ENCODE measurements around the gene LCE1E. TPM values are rescaled to one million over a fixed set of nuclear protein-coding genes. Genes with fewer than 3 reads are reported as not detected.

LCE1E gene
- total and polyA plus RNA-seq, 7 donors, result not detected

DNA sequence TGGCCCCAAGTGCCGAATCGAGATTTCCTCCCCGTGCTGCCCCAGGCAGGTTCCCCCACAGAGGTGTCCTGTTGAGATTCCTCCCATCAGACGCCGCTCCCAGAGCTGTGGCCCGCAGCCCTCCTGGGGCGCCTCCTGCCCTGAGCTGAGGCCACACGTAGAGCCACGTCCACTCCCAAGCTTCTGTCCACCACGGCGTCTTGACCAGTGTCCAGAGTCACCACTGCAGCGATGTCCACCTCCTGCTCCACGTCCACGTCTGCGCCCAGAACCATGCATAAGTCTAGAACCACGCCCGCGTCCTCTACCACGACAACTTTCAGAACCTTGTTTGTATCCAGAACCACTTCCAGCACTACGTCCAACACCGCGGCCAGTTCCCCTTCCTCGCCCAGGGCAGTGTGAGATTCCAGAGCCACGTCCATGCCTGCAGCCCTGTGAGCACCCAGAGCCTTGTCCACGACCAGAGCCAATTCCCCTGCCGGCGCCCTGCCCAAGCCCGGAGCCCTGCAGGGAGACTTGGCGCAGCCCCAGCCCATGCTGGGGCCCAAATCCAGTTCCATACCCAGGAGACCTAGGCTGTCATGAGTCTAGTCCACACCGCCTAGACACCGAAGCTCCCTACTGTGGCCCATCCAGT lies 25.4 kb upstream of the LCE1E start:
- DNase-seq, result no peak
- intact Hi-C loops (cut with DNase I), result no loop called here
- no peaks in the 10 kb centered on the region for H3K36me3 ChIP-seq
- no peak overlapping the region for H3K4me3 ChIP-seq
- 91 to 93% methylated on average over 31 of the region's 31 CpGs for WGBS, 2 donors
- no peak for TF ChIP-seq POLR2AphosphoS5 (IDR thresholded peaks at IDR 0.05)
- TF ChIP-seq EP300 (IDR thresholded peaks at IDR 0.05), result no peak
- TF ChIP-seq, protein P1, sequence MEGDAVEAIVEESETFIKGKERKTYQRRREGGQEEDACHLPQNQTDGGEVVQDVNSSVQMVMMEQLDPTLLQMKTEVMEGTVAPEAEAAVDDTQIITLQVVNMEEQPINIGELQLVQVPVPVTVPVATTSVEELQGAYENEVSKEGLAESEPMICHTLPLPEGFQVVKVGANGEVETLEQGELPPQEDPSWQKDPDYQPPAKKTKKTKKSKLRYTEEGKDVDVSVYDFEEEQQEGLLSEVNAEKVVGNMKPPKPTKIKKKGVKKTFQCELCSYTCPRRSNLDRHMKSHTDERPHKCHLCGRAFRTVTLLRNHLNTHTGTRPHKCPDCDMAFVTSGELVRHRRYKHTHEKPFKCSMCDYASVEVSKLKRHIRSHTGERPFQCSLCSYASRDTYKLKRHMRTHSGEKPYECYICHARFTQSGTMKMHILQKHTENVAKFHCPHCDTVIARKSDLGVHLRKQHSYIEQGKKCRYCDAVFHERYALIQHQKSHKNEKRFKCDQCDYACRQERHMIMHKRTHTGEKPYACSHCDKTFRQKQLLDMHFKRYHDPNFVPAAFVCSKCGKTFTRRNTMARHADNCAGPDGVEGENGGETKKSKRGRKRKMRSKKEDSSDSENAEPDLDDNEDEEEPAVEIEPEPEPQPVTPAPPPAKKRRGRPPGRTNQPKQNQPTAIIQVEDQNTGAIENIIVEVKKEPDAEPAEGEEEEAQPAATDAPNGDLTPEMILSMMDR (IDR thresholded peaks at IDR 0.05), result no peak
- no peak for TF ChIP-seq POLR2A (IDR thresholded peaks at IDR 0.05)
- no peaks in the 10 kb centered on the region for H3K9me3 ChIP-seq
- no peaks in the 10 kb centered on the region for H3K27me3 ChIP-seq
- no peaks in the 10 kb centered on the region for H3K4me1 ChIP-seq
- H3K27ac ChIP-seq, result no peak overlapping the region

DNA sequence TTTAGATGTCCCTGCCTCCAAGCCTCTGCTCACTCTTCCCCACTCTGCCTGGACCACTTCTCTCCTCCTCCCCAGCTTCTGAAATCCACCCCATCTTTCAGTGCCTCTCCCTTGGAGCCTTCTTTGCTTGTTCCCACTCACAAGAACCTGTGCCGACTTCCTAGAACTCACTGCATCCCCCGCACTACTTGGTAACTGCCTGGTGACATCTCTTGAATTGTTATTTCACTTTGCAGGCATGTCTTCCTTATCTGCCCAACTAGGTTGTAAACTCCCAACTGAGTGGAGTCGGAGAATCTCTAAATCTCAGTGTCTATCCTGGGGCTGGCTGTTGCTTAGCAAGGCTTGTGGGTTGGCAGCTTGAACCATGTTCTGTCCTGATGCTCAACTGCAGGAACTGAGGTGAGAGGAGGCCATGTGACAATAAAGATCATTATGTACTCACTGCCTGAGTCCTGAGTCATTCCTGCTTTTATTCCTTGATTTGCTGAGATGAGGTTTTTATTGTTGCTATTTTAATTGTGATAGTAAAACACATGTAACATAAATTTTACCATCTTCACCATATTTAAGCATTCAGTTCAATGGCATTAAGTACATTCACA lies 24.3 kb upstream of the LCE1E start:
- H3K9me3 ChIP-seq, result no peaks in the 10 kb centered on the region
- intact Hi-C loops (cut with DNase I), result no loop called here
- no peak for TF ChIP-seq EP300 (IDR thresholded peaks at IDR 0.05)
- TF ChIP-seq, protein P1 (IDR thresholded peaks at IDR 0.05), result no peak
- no peak for TF ChIP-seq POLR2A (IDR thresholded peaks at IDR 0.05)
- TF ChIP-seq POLR2AphosphoS5 (IDR thresholded peaks at IDR 0.05), result no peak

DNA sequence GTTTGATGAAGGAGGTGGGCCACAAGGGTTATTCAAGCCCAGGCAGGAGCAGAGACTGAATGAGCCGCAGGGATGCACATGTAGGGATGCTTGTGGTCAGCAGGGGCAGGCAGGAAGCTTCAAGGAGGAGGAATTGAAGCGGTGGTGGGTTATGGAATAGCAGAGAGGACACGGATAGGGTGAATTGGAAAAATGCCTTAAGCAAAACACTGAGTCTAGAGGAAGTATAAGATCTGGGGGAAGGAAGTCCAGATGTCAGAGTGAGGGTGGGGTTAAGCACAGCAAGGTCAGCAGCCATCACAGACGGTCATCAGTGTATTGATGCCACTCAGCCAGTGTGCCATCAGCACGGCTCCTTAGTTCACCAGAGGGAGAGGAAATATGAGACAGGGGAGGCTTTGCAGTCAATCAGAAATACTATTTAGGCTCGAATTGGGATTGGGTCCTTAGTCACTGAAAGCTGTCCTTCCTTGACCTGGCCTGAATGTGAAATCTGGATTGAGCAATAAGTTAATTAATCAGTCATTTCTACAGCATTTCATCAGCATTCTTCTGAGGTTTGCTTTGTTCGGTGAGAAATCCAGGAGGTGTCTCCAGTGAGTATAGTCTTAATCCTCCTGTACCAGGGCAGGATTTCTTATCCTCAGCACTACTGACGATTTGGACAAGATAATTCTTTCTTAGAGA lies 17.1 kb upstream of the LCE1E start:
- Histone ChIP-seq H3K4me3 (no peak overlapping the region), H3K36me3 (no peaks in the 10 kb centered on the region), H3K27ac (no peak overlapping the region), H3K27me3 (no peaks in the 10 kb centered on the region), H3K9me3 (no peaks in the 10 kb centered on the region), H3K4me1 (no peaks in the 10 kb centered on the region)
- TF ChIP-seq EP300 (IDR thresholded peaks at IDR 0.05) (no peak), POLR2A (IDR thresholded peaks at IDR 0.05) (no peak)
- 51 to 55% methylated on average over 8 of the region's 8 CpGs for WGBS, 2 donors
- intact Hi-C loops (cut with DNase I), result no loop called here
- no peak for DNase-seq

More for the DNA sequence above, 24.3 kb upstream of the LCE1E start:
- Histone ChIP-seq H3K4me3 (no peak overlapping the region), H3K4me1 (no peaks in the 10 kb centered on the region), H3K36me3 (no peaks in the 10 kb centered on the region), H3K27ac (no peak overlapping the region), H3K27me3 (no peaks in the 10 kb centered on the region)
- no peak for DNase-seq
- 77 to 86% methylated on average over 3 of the region's 3 CpGs for WGBS, 2 donors

DNA sequence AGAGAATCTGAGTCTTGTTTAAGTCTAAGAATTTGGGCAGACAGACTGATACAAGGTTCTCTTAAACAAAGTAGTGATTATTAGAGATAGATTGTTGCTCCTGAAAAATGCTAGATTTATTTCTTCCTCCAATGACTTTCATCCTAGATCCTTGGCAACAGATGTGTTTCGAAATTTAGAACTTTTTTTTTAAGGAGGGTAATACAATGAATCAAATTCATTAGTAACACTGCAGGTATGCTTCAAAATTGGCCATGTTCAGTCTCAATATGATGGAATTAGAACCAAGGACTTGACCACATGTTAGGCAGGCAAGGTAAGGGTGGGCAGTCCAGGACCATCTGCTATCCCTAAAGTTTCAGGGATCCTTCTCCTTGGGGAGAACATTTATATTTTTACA lies 15.6 kb upstream of the LCE1E start:
- DNase-seq, result no peak
- Histone ChIP-seq H3K27ac (no peak overlapping the region), H3K4me1 (no peaks in the 10 kb centered on the region), H3K4me3 (no peak overlapping the region), H3K36me3 (no peaks in the 10 kb centered on the region), H3K9me3 (no peaks in the 10 kb centered on the region), H3K27me3 (no peaks in the 10 kb centered on the region)
- no peak for TF ChIP-seq POLR2A (IDR thresholded peaks at IDR 0.05)
- TF ChIP-seq EP300 (IDR thresholded peaks at IDR 0.05), result no peak
- TF ChIP-seq POLR2AphosphoS5 (IDR thresholded peaks at IDR 0.05), result no peak
- TF ChIP-seq, protein P1 (IDR thresholded peaks at IDR 0.05), result no peak
- intact Hi-C loops (cut with DNase I), result no loop called here
- WGBS, 2 donors, result 58 to 71% methylated on average over 1 of the region's 1 CpG

DNA sequence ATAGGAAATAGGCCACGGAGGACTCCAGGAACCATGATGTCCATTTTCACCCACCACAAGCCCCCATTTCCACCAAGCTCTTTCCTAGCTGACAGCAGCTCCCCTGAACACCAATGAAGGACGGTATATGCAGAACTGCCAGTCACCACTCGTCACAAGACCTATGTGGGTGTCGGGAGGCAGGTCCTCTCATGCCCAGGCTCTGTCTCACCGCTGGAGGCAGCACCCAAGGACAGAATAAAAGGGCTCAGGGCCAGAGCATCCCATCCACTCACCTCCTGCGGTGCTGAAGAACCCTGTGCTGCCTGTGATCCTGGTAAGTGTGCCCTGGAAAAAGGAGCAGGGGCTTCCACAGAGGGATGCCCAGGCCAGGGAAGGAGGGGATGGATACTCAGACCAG lies 11.2 kb upstream of the LCE1E start, which contains the start of gene LCE1F:
LCE1F (plus strand) TSS at position 266 of the 400 bp plus-strand sequence. CDS start 1,232 bp downstream, outside the sequence.
- Histone ChIP-seq H3K36me3 (no peaks in the 10 kb centered on the region), H3K27ac (no peak within 1 kb of the TSS), H3K27me3 (no peaks in the 10 kb centered on the region), H3K4me3 (no peak within 1 kb of the TSS), H3K9me3 (no peaks in the 10 kb centered on the region), H3K4me1 (no peaks in the 10 kb centered on the region)
- no peak for DNase-seq
- no peak for TF ChIP-seq POLR2A (IDR thresholded peaks at IDR 0.05)
- no peak for TF ChIP-seq EP300 (IDR thresholded peaks at IDR 0.05)
- no peak for TF ChIP-seq POLR2AphosphoS5 (IDR thresholded peaks at IDR 0.05)
- TF ChIP-seq, protein P1 (IDR thresholded peaks at IDR 0.05), result no peak
- intact Hi-C loops (cut with DNase I), result no loop called here
- 70 to 77% methylated on average over 6 of the region's 6 CpGs for WGBS, 2 donors
